ENCODE results near the gene BLOC1S1. TPM values are rescaled to one million over a fixed set of nuclear protein-coding genes. Genes with fewer than 3 reads are reported as not detected.
A peak's percentile ranks its signal among the peaks of the same experiment; 100 is the strongest.

BLOC1S1 gene
- total and polyA plus RNA-seq, 9 of the 15 experiments (the other 6 are each of a cell fraction or from before 2014, with no cell fraction given): 75.2 to 161 (median 98.8) TPM

DNA sequence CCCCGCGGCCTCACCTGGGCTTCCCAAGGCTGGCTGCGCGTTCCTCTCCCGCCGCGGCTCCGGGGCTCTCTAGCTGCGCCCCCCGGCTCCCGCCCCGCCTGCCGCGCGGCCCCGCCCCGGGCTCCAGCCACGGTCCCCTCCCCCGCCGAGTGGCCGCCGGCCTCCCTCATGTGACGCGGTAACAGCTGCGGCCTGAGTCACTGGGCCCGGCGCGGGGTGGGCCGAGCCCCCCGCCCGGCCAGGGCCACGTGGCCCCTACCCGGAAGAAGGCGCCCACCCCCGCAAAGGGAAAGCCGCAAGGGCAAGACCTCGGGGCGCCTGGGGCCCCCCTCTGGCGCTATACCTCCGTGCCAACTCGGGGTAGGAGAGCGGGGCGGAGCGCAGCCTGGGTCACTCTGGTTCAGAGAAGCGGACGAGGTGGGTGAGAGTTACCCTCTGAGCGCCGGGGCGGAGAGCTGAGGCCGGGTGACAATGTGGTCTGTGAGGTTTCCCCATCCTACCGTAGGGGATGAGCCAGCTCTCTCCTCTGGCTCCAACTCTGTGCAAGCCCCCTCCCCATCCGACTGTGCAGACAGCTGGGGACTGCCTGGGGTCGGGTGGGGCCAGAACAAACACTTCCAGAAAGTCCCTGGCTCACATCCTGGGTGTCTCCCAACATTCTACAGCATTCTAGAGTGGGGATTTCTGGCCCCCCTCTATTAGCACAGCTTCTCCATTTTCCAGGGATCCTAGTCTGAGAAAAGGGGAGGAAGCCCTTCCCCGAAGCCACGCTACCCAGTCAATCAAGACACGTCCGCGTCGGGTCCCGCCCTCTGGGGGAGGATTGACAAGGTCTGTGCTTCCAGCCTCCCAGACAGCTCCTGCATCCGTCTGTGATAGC lies 13.3 kb downstream of the BLOC1S1 start, which contains the start of gene CD63 (continued):
- TF ChIP-seq, protein P1, sequence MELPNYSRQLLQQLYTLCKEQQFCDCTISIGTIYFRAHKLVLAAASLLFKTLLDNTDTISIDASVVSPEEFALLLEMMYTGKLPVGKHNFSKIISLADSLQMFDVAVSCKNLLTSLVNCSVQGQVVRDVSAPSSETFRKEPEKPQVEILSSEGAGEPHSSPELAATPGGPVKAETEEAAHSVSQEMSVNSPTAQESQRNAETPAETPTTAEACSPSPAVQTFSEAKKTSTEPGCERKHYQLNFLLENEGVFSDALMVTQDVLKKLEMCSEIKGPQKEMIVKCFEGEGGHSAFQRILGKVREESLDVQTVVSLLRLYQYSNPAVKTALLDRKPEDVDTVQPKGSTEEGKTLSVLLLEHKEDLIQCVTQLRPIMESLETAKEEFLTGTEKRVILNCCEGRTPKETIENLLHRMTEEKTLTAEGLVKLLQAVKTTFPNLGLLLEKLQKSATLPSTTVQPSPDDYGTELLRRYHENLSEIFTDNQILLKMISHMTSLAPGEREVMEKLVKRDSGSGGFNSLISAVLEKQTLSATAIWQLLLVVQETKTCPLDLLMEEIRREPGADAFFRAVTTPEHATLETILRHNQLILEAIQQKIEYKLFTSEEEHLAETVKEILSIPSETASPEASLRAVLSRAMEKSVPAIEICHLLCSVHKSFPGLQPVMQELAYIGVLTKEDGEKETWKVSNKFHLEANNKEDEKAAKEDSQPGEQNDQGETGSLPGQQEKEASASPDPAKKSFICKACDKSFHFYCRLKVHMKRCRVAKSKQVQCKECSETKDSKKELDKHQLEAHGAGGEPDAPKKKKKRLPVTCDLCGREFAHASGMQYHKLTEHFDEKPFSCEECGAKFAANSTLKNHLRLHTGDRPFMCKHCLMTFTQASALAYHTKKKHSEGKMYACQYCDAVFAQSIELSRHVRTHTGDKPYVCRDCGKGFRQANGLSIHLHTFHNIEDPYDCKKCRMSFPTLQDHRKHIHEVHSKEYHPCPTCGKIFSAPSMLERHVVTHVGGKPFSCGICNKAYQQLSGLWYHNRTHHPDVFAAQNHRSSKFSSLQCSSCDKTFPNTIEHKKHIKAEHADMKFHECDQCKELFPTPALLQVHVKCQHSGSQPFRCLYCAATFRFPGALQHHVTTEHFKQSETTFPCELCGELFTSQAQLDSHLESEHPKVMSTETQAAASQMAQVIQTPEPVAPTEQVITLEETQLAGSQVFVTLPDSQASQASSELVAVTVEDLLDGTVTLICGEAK (IDR thresholded peaks at IDR 0.05): 0 out of 2 replicates have a peak, but pooled peaks have one; percentile 23
- TF ChIP-seq, protein P1 (CRISPR knock-in tag; IDR thresholded peaks at IDR 0.05): no peak
- TF ChIP-seq KLF6 (CRISPR knock-in tag; IDR thresholded peaks at IDR 0.05; ENCODE audit: borderline replicate concordance): peak; percentile 39; the same call in 1 of the 2 replicates
- no peak for TF ChIP-seq KLF10 (CRISPR knock-in tag; IDR thresholded peaks at IDR 0.05)
- no peak for TF ChIP-seq MCM7 (IDR thresholded peaks at IDR 0.05)
- 0 out of 2 replicates have a peak, but pooled peaks have one; percentile 8 for TF ChIP-seq CEBPB (tag; IDR thresholded peaks at IDR 0.05)
- TF ChIP-seq, protein P2, sequence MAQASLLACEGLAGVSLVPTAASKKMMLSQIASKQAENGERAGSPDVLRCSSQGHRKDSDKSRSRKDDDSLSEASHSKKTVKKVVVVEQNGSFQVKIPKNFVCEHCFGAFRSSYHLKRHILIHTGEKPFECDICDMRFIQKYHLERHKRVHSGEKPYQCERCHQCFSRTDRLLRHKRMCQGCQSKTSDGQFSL (CRISPR knock-in tag; IDR thresholded peaks at IDR 0.05): no peak
- TF ChIP-seq, protein P2 (tag; IDR thresholded peaks at IDR 0.05): no peak; a peak in 1 of 4 replicates
- no peak for TF ChIP-seq ADNP (tag; IDR thresholded peaks at IDR 0.05)
- TF ChIP-seq, protein P3, sequence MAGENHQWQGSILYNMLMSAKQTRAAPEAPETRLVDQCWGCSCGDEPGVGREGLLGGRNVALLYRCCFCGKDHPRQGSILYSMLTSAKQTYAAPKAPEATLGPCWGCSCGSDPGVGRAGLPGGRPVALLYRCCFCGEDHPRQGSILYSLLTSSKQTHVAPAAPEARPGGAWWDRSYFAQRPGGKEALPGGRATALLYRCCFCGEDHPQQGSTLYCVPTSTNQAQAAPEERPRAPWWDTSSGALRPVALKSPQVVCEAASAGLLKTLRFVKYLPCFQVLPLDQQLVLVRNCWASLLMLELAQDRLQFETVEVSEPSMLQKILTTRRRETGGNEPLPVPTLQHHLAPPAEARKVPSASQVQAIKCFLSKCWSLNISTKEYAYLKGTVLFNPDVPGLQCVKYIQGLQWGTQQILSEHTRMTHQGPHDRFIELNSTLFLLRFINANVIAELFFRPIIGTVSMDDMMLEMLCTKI (IDR thresholded peaks at IDR 0.05; ENCODE audit: partially characterized antibody): no peak
- no peak for TF ChIP-seq KLF1 (tag; IDR thresholded peaks at IDR 0.05)
- TF ChIP-seq, protein P4, sequence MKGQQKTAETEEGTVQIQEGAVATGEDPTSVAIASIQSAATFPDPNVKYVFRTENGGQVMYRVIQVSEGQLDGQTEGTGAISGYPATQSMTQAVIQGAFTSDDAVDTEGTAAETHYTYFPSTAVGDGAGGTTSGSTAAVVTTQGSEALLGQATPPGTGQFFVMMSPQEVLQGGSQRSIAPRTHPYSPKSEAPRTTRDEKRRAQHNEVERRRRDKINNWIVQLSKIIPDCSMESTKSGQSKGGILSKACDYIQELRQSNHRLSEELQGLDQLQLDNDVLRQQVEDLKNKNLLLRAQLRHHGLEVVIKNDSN (CRISPR knock-in tag; IDR thresholded peaks at IDR 0.05): peak; percentile 90
- no peak for TF ChIP-seq RUNX1 (IDR thresholded peaks at IDR 0.05; ENCODE audit: low read depth)
- peak; percentile 93 for TF ChIP-seq CREM (IDR thresholded peaks at IDR 0.05; ENCODE audit: low read depth)
- no peak for TF ChIP-seq SETDB1 (IDR thresholded peaks at IDR 0.05; ENCODE audit: low read length)
- peak; percentile 42 for TF ChIP-seq NFIC (IDR thresholded peaks at IDR 0.05)
